HUDEP-2 (cell line): Measurements from ENCODE around the gene FREM2.
A peak's percentile ranks its signal among the peaks of the same experiment; 100 is the strongest.

ENCODE experiments used
- DNase-seq, 76 experiments: peaks; one replicate each; lab custom pipeline; 2025; ENCODE audit not compliant: unreplicated experiment in 76 of 76; lab: John Stamatoyannopoulos, UW

FREM2 gene

GRCh38 chr13:38753878-38754277 is 67.0 kb downstream of the FREM2 start:
- DNase-seq: no peak

- DNase-seq: no peak
Measured at GRCh38 chr13:38755793-38756192, 68.9 kb downstream of the FREM2 start.

GRCh38 chr13:38758277-38758676 is 71.4 kb downstream of the FREM2 start:
- DNase-seq: no peak

GRCh38 chr13:38759390-38759789 is 72.5 kb downstream of the FREM2 start:
- no peak for DNase-seq

- DNase-seq: peak in 16 of 76 experiments; percentile 1 to 23 (median 6)
Measured at GRCh38 chr13:38763446-38764381, 76.8 kb downstream of the FREM2 start.

- no peak for DNase-seq
Measured at GRCh38 chr13:38766799-38767198, 79.9 kb downstream of the FREM2 start.

GRCh38 chr13:38767506-38768265 is 80.8 kb downstream of the FREM2 start:
- no peak for DNase-seq

- no peak for DNase-seq
Measured at GRCh38 chr13:38769526-38769925, 82.6 kb downstream of the FREM2 start.

- no peak for DNase-seq
Measured at GRCh38 chr13:38775085-38775484, 88.2 kb downstream of the FREM2 start.

GRCh38 chr13:38777347-38778119 is 90.7 kb downstream of the FREM2 start:
- DNase-seq: no peak

GRCh38 chr13:38781539-38781938 is 94.7 kb downstream of the FREM2 start:
- no peak for DNase-seq

GRCh38 chr13:38784036-38784880 is 97.4 kb downstream of the FREM2 start:
- DNase-seq: no peak

- no peak for DNase-seq
Measured at GRCh38 chr13:38785042-38785441, 98.2 kb downstream of the FREM2 start.

GRCh38 chr13:38785490-38785889 is 98.6 kb downstream of the FREM2 start:
- no peak for DNase-seq

GRCh38 chr13:38787550-38787949 is 100.7 kb downstream of the FREM2 start:
- no peak for DNase-seq

- DNase-seq: no peak
Measured at GRCh38 chr13:38796890-38797289, 110.0 kb downstream of the FREM2 start.

- DNase-seq: no peak
Measured at GRCh38 chr13:38803531-38803930, 116.7 kb downstream of the FREM2 start.

- DNase-seq: no peak
Measured at GRCh38 chr13:38804061-38804460, 117.2 kb downstream of the FREM2 start.

GRCh38 chr13:38804536-38804935 is 117.7 kb downstream of the FREM2 start:
- DNase-seq: no peak

GRCh38 chr13:38814331-38814730 is 127.5 kb downstream of the FREM2 start:
- DNase-seq: no peak
